ENCODE data around the gene TECPR1.

The TECPR1 gene

GRCh38 chr7:98202367-98203195 is 49.5 kb downstream of the TECPR1 start:
- no peak for TF ChIP-seq CTCF (IDR thresholded peaks at IDR 0.05; ENCODE audit: insufficient read depth, missing control alignments)
- DNase-seq (ENCODE audit: insufficient read length, low spot score) (no peak), FAIRE-seq (no peak)

- TF ChIP-seq CTCF (IDR thresholded peaks at IDR 0.05; ENCODE audit: insufficient read depth, missing control alignments), result no peak
- FAIRE-seq (no peak), DNase-seq (ENCODE audit: insufficient read length, low spot score) (no peak)
Observed at GRCh38 chr7:98200364-98200763, 51.7 kb downstream of the TECPR1 start.

GRCh38 chr7:98199131-98199530 is 52.9 kb downstream of the TECPR1 start:
- TF ChIP-seq CTCF (IDR thresholded peaks at IDR 0.05; ENCODE audit: insufficient read depth, missing control alignments), result no peak
- DNase-seq (ENCODE audit: insufficient read length, low spot score) (no peak), FAIRE-seq (no peak)

- DNase-seq (ENCODE audit: insufficient read length, low spot score), result no peak
- no peak for TF ChIP-seq CTCF (IDR thresholded peaks at IDR 0.05; ENCODE audit: insufficient read depth, missing control alignments)
- FAIRE-seq, result no peak
Observed at GRCh38 chr7:98196706-98197605, 55.1 kb downstream of the TECPR1 start.

GRCh38 chr7:98194672-98195457 is 57.2 kb downstream of the TECPR1 start:
- DNase-seq (ENCODE audit: insufficient read length, low spot score) (no peak), FAIRE-seq (no peak)
- TF ChIP-seq CTCF (IDR thresholded peaks at IDR 0.05; ENCODE audit: insufficient read depth, missing control alignments), result no peak

GRCh38 chr7:98194186-98194585 is 57.8 kb downstream of the TECPR1 start:
- no peak for FAIRE-seq
- TF ChIP-seq CTCF (IDR thresholded peaks at IDR 0.05; ENCODE audit: insufficient read depth, missing control alignments), result no peak
- no peak for DNase-seq (ENCODE audit: insufficient read length, low spot score)

All from D721Med (cell line).